Left ventricle myocardium inferior (tissue), 1 donor: ENCODE data around the gene CCDC60. TPM values are rescaled to one million over a fixed set of nuclear protein-coding genes. Genes with fewer than 3 reads are reported as not detected.

Source experiments
- DNase-seq: peaks from one replicate; pipeline ENCODE4 v3.0.0-alpha.2; 2020
- H3K27ac ChIP-seq: fragments of 200-600 bp; replicated peaks from 2 replicates; pipeline ENCODE4 v1.8.0; 2021
- H3K27me3 ChIP-seq: fragments of 200-600 bp; 2 replicates; pipeline ENCODE4 v1.8.0; 2021; ENCODE audit warnings: low read depth
- H3K36me3 ChIP-seq: fragments of 200-600 bp; 2 replicates; pipeline ENCODE4 v1.8.0; 2021
- H3K4me1 ChIP-seq: fragments of 200-600 bp; 2 replicates; pipeline ENCODE4 v1.8.0; 2021
- H3K4me3 ChIP-seq: fragments of 200-600 bp; 2 replicates; pipeline ENCODE4 v1.8.0; 2021; ENCODE audit warnings: mild to moderate bottlenecking, moderate library complexity
- H3K9me3 ChIP-seq: fragments of 200-600 bp; replicated peaks from 2 replicates; pipeline ENCODE4 v1.8.0; 2021
- intact Hi-C: fragments of 100-400 bp; cut with micrococcal nuclease; formaldehyde crosslinking; loops from one replicate; pipeline ENCODE4 v1.11.0; 2022
- total RNA-seq: library from RNA; stranded (reverse); fragmentation: NEBNext Ultra II Directional; extraction: Animal tissue kit (Norgen Biotek cat#: 25700); gene quantifications from one replicate; pipeline ENCODE4 v1.2.1, GENCODE V29; 2021
- TF ChIP-seq, protein P1 (sequence below): fragments of 200-600 bp; IDR thresholded peaks from 2 replicates; pipeline ENCODE4 v1.8.0; 2021; ENCODE audit warnings: antibody characterized with exemption, mild to moderate bottlenecking, borderline replicate concordance
- donor health status: DM: no; HTN: yes; CAD: no; lungs with severe emphysema.

Gene CCDC60
- total RNA-seq, 1 donor from 2014 or later, result not detected

DNA sequence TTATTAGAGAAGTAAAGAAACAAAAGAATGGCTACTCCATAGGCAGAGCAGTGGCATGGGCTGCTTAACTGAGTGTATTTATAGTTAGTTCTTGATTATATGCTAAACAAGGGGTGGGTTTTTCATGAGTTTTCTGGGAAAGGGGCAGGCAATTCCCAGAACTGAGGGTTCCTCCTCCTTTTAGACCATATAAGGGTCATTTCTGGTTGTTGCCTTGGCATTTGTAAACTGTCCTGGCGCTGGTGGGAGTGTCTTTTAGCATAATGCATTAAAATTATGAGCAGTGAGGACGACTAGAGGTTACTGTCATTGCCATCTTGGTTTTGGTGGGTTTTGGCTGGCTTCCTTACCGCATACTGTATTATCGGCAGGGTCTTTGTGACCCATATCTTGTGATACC is 40.1 kb downstream of the CCDC60 start:
- H3K27ac ChIP-seq, result peak overlapping the region; percentile 88
- H3K4me1 ChIP-seq, result peaks cover 71% of the 10 kb centered on the region
- intact Hi-C loops, result no loop called here
- TF ChIP-seq, protein P1, sequence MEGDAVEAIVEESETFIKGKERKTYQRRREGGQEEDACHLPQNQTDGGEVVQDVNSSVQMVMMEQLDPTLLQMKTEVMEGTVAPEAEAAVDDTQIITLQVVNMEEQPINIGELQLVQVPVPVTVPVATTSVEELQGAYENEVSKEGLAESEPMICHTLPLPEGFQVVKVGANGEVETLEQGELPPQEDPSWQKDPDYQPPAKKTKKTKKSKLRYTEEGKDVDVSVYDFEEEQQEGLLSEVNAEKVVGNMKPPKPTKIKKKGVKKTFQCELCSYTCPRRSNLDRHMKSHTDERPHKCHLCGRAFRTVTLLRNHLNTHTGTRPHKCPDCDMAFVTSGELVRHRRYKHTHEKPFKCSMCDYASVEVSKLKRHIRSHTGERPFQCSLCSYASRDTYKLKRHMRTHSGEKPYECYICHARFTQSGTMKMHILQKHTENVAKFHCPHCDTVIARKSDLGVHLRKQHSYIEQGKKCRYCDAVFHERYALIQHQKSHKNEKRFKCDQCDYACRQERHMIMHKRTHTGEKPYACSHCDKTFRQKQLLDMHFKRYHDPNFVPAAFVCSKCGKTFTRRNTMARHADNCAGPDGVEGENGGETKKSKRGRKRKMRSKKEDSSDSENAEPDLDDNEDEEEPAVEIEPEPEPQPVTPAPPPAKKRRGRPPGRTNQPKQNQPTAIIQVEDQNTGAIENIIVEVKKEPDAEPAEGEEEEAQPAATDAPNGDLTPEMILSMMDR, result no peak
- no peak for DNase-seq
- peaks cover under 1% of the 10 kb centered on the region for H3K9me3 ChIP-seq
- H3K27me3 ChIP-seq, result no peaks in the 10 kb centered on the region
- no peaks in the 10 kb centered on the region for H3K36me3 ChIP-seq
- no peak overlapping the region for H3K4me3 ChIP-seq

GRCh38 chr12:119375075-119375882 is 40.8 kb downstream of the CCDC60 start:
- peaks cover 73% of the 10 kb centered on the region for H3K4me1 ChIP-seq
- H3K36me3 ChIP-seq, result peaks cover 5% of the 10 kb centered on the region
- H3K27ac ChIP-seq, result peak overlapping the region; percentile 88
- H3K27me3 ChIP-seq, result no peaks in the 10 kb centered on the region
- DNase-seq, result no peak
- TF ChIP-seq, protein P1, result no peak
- intact Hi-C loops, result no loop called here
- peaks cover 7% of the 10 kb centered on the region for H3K9me3 ChIP-seq
- no peak overlapping the region for H3K4me3 ChIP-seq

DNA sequence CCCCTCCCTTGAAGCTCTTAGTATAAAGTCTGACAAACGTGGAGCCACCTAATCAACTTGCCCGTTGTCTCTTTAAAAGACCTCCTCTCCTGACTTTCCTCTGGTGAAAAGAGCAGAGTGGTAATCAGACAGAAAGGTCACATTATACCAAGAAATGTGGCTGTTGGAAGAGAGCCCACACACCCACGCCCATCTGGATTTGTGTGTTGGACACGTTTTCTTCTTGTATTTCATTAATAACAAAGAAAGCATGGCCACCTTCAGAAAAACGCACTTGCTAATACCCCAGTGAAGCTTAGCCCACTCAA is 41.3 kb downstream of the CCDC60 start:
- H3K4me3 ChIP-seq, result no peak overlapping the region
- intact Hi-C loops, result no loop called here
- TF ChIP-seq, protein P1, result no peak
- H3K27me3 ChIP-seq, result no peaks in the 10 kb centered on the region
- DNase-seq, result no peak
- H3K9me3 ChIP-seq, result peaks cover 8% of the 10 kb centered on the region
- H3K27ac ChIP-seq, result peak overlapping the region; percentile 88
- peaks cover 5% of the 10 kb centered on the region for H3K36me3 ChIP-seq
- peaks cover 68% of the 10 kb centered on the region for H3K4me1 ChIP-seq

DNA sequence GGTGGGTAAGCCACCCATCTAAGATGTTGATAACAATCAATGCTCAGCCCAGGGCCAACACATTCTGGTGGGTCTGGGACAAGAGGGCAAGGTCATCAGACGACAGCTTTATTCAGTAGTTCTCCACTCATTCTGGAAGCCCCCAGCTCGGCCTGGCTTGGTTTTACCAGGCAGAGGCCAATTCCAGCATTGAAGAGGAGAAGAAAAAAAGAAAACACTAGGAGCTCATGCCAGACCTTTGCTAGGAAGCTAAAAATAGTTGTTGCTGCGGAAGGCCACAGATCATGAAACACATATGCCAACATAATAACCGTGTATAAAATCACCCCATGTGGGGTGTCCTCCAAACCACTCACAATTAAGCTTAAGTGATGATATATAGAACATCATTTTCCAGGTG is 44.4 kb downstream of the CCDC60 start:
- peaks cover 5% of the 10 kb centered on the region for H3K36me3 ChIP-seq
- H3K4me1 ChIP-seq, result peaks cover 62% of the 10 kb centered on the region
- no peaks in the 10 kb centered on the region for H3K27me3 ChIP-seq
- intact Hi-C loops, result no loop called here
- H3K27ac ChIP-seq, result peak overlapping the region; percentile 82
- H3K9me3 ChIP-seq, result peaks cover 8% of the 10 kb centered on the region
- TF ChIP-seq, protein P1, result no peak
- no peak overlapping the region for H3K4me3 ChIP-seq
- DNase-seq, result no peak

DNA sequence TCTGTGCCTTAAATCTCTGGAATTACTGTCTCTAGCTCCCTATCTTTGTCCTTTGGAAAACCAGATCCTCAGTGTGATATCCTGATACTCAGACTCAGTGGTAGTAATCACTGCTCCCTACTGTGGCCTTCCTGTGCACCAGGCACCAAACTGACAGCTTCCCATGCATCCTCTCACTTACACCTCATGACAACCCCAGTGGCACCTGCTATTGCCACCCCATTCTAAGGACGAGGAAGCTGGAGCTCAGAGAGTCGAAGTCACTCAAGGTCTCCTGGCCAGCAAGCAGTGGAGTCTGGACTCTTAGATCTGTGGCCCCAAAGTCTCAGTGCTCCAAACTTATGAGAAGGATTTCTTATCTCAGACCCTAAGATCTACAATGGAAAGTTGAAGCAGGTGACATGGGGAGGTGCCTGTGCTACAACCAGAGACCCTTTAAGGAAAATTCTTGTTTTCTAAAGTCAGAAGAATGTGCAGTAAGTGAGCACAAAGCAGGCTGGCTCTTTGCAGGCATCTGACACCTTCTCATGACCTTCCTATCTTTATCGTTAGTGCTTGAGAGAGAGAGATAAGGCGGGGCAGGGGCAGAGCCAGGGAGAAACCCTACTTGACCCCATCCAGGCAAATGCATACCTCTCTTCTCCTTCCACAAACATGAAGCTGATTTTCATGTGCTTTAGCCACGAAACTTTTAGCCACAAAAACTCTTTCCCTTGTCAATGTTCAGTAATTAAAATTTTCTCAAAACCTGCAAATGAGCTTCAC is 47.1 kb downstream of the CCDC60 start:
- TF ChIP-seq, protein P1, result no peak
- H3K27me3 ChIP-seq, result no peaks in the 10 kb centered on the region
- intact Hi-C loops, result no loop called here
- H3K4me1 ChIP-seq, result peaks cover 38% of the 10 kb centered on the region
- H3K9me3 ChIP-seq, result peaks cover 8% of the 10 kb centered on the region
- peak; percentile 23 for DNase-seq
- peak overlapping the region; percentile 82 for H3K27ac ChIP-seq
- H3K36me3 ChIP-seq, result peaks cover 5% of the 10 kb centered on the region
- no peak overlapping the region for H3K4me3 ChIP-seq
